Skeletal muscle satellite cell (primary cell): ENCODE measurements around the gene COQ2. TPM values are rescaled to one million over a fixed set of nuclear protein-coding genes. Genes with fewer than 3 reads are reported as not detected.

ENCODE experiments used
- H3K27me3 ChIP-seq: 2 replicates; pipeline ENCODE4 v1.7.0; 2013; ENCODE audit warnings: low read length; ENCODE audit not compliant: control insufficient read depth, insufficient read depth
- H3K36me3 ChIP-seq: 2 replicates; pipeline ENCODE4 v1.7.0; 2013; ENCODE audit warnings: mild to moderate bottlenecking, control low read depth, low read length; ENCODE audit not compliant: insufficient read depth
- H3K4me1 ChIP-seq: 2 replicates; pipeline ENCODE4 v1.7.0; 2013; ENCODE audit warnings: low read length; ENCODE audit not compliant: control insufficient read depth, insufficient read depth
- H3K4me2 ChIP-seq: 2 replicates; pipeline ENCODE4 v1.7.0; 2013; ENCODE audit warnings: mild to moderate bottlenecking, low read length
- H3K4me3 ChIP-seq: 2 replicates; pipeline ENCODE4 v1.7.0; 2013; ENCODE audit warnings: low read length
- H3K9ac ChIP-seq: 2 replicates; pipeline ENCODE4 v1.7.0; 2013; ENCODE audit warnings: mild to moderate bottlenecking, low read depth, low read length, moderate library complexity
- H3K9me3 ChIP-seq: replicated peaks from 2 replicates; pipeline ENCODE4 v1.7.0; 2013; ENCODE audit warnings: mild to moderate bottlenecking, control low read depth, low read length
- small RNA-seq: library from RNA; depleted of rRNA; stranded (forward); fragments of <200 nt; gene quantifications from one replicate; pipeline ENCODE3, GENCODE V24; 2012

The COQ2 gene

GRCh38 chr4:83224502-83225197, 59.9 kb downstream of the COQ2 start:
- H3K27me3 ChIP-seq: no peaks in the 10 kb centered on the region
- peaks cover under 1% of the 10 kb centered on the region for H3K4me1 ChIP-seq
- H3K4me2 ChIP-seq: no peak overlapping the region
- H3K9me3 ChIP-seq: no peaks in the 10 kb centered on the region
- H3K36me3 ChIP-seq: no peaks in the 10 kb centered on the region
- no peak overlapping the region for H3K9ac ChIP-seq
- no peak overlapping the region for H3K4me3 ChIP-seq

- Histone ChIP-seq H3K4me1 (peaks cover 4% of the 10 kb centered on the region), H3K36me3 (no peaks in the 10 kb centered on the region), H3K4me2 (no peak overlapping the region), H3K9ac (no peak overlapping the region), H3K9me3 (no peaks in the 10 kb centered on the region), H3K27me3 (no peaks in the 10 kb centered on the region), H3K4me3 (no peak overlapping the region)
Observed at GRCh38 chr4:83223781-83224180, 60.8 kb downstream of the COQ2 start.

DNA sequence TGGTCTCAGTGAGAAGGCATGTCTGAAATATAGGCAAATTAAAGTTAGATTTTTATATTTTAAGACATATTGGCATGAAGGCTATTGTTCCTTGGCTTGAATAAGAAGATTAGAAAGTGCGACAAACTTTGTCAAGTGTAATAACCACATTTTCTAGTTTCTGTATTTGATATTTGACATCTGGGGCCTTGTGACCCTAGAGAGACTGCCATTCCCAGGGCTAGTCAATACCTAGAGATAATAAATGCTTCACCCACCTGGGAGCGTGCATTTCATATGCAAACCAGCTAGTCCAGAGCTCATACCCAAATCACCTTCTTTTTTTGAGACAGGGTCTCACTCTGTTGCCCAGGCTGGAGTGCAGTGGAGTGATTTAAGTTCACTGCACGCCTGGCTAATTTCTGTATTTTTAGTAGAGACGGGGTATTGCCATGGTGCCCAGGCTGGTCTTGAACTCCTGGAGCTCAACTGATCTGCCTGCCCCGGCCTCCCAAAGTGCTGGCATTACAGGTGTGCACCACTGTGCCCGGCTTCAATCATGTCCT, 62.6 kb downstream of the COQ2 start:
- Histone ChIP-seq H3K27me3 (no peaks in the 10 kb centered on the region), H3K4me2 (no peak overlapping the region), H3K4me3 (no peak overlapping the region), H3K4me1 (peaks cover 4% of the 10 kb centered on the region), H3K9me3 (no peaks in the 10 kb centered on the region), H3K9ac (no peak overlapping the region), H3K36me3 (no peaks in the 10 kb centered on the region)

DNA sequence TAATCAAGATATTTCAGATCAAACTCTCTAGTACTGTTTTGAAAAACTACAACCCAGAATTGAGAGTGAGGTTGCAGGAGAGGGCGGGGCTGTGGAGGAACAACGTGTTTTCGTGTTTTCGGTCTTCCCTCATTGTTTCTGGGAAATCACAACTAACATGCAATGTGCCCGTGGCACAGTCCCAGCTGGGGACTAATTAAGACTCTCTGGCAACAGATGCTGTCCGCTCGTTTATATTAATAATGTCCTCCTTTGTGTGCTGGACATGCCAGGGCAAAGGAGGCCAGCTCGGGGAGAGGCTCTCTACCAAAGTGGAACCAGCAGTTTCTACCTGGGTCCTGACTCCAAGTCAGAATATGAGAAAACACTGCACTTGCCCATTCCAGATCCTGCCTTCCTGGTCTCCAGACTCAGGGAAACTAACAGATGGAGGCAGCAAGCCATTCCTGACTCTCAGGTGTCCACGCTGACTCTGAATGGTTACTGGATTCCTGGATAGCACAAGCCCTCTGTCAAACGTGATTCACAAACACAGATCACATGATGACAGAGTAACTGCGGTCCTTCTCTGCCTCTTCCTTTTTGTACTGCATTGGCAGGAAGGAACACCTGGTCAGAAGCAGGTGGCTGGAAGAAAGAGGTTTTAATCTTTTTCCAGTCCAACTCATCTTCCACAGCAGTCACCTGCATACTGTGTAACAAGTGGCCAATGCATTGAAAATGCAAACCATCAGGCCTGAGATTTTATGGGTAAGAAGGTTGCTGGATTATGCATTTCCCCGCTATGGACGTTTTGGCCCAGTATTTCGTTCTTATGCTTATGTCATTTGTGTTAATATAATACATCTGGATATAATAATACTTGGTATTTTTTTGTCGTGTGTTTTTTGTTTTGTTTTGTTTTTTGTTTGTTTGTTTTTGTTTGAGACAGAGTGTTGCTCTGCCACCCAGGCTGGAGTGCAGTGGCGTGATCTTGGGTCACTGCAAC, 65.0 kb downstream of the COQ2 start:
- peak overlapping the region; percentile 36 for H3K4me2 ChIP-seq
- no peaks in the 10 kb centered on the region for H3K27me3 ChIP-seq
- no peak overlapping the region for H3K4me3 ChIP-seq
- no peaks in the 10 kb centered on the region for H3K36me3 ChIP-seq
- no peak overlapping the region for H3K9ac ChIP-seq
- H3K9me3 ChIP-seq: no peaks in the 10 kb centered on the region
- peaks cover 4% of the 10 kb centered on the region for H3K4me1 ChIP-seq

- Histone ChIP-seq H3K4me2 (no peak overlapping the region), H3K9ac (no peak overlapping the region), H3K36me3 (no peaks in the 10 kb centered on the region), H3K27me3 (no peaks in the 10 kb centered on the region), H3K9me3 (no peaks in the 10 kb centered on the region), H3K4me1 (peaks cover 4% of the 10 kb centered on the region), H3K4me3 (no peak overlapping the region)
Observed at GRCh38 chr4:83217721-83218522, 66.7 kb downstream of the COQ2 start.

DNA sequence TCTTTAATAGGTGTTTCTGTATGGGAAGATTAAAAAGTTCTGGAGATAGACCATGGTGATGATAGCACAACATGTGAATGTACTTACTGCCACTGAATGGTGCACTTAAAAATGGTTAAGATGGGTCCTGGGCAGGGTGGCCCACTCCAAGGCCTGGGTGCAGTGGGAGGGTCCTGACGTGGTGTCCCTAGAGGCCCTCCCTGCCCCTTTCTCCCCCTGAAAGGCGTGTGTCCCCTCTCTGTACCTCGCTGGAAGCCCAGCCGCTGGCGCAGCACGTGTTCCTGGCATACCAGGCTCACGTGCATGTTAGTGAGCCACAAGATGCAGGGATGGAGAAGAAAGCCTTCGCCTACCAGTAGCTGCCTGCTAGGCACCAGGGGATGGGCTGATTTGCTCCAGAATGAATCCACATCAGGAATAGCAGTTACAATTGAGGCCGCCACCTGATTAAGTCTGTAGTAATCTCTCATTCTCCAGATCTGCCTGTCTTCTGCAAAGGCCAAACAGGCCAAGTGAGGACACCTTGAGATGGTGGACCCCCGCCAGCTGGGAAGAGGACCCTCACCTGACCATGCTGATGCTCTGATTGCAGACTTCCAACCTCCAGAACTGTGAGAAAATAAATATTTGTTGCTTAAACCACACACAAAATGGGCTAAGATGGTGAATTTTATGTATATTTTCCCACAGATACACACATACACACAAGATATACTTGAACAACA, 67.5 kb downstream of the COQ2 start:
- H3K4me2 ChIP-seq: no peak overlapping the region
- no peaks in the 10 kb centered on the region for H3K36me3 ChIP-seq
- no peaks in the 10 kb centered on the region for H3K27me3 ChIP-seq
- no peak overlapping the region for H3K9ac ChIP-seq
- no peaks in the 10 kb centered on the region for H3K9me3 ChIP-seq
- peaks cover 4% of the 10 kb centered on the region for H3K4me1 ChIP-seq
- H3K4me3 ChIP-seq: no peak overlapping the region

DNA sequence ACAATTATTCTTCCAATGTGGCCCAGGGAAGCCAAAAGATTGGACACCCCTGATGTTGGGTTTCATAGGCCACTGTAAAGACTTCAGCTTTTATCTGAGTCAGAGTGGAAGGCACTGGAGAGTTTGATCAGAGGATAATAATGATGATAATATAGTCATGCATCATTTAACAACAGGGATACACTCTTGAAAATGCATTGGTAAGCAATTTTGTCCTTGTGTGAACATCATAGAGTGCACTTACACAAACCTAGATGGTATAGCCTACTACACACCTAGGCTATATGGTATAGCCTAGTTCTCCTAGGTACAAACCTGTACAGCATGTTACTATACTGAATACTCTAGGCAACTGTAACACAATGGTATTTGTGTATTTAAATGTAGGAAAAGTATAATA, 70.5 kb downstream of the COQ2 start:
- no peaks in the 10 kb centered on the region for H3K27me3 ChIP-seq
- no peak overlapping the region for H3K9ac ChIP-seq
- H3K36me3 ChIP-seq: no peaks in the 10 kb centered on the region
- H3K4me3 ChIP-seq: no peak overlapping the region
- H3K4me2 ChIP-seq: no peak overlapping the region
- H3K4me1 ChIP-seq: peaks cover 5% of the 10 kb centered on the region
- no peaks in the 10 kb centered on the region for H3K9me3 ChIP-seq

Small RNA genes lying within 50 kb of the gene (small RNA-seq; reads per million reads assigned to genes)
- gene AC114781.3: not detected
